ENCODE data around the gene MCFD2.
"Not testable (repeated sequence)": the region's sequence is repeated elsewhere in the genome, so short reads cannot be mapped to it uniquely, and the experiment has no call there.

DNA sequence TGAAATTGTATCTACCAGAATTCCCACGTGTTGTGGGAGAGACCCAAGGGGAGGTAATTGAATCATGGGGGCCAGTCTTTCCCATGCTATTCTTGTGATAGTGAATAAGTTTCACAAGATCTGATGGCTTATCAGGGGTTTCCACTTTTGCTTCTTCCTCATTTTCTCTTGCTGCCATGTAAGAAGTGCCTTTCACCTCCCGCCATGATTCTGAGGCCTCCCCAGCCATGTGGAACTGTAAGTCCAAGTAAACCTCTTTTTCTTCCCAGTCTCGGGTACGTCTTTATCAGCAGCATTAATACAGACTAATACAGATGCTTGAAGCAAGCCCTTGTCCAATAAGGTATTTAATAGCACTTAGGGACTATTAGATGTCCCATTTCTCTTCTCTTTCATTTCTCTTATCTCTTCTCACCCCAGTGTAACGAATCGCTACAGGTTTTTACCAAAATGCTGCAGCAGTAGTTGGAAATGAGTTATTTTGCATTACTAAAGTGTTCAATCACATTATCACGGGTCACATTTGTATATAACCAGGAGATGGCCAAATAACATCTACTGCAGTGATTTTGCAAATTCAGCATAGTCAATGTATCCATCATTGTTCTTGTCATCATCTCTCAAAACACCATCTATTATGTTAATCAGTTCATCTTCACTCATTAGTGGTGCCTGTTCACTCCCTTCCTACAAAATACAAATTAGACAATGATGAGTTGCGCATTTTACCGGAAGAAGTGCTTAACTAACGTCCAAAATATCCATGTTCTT is 10.5 kb downstream of the MCFD2 start:
- TF ChIP-seq, protein P1, sequence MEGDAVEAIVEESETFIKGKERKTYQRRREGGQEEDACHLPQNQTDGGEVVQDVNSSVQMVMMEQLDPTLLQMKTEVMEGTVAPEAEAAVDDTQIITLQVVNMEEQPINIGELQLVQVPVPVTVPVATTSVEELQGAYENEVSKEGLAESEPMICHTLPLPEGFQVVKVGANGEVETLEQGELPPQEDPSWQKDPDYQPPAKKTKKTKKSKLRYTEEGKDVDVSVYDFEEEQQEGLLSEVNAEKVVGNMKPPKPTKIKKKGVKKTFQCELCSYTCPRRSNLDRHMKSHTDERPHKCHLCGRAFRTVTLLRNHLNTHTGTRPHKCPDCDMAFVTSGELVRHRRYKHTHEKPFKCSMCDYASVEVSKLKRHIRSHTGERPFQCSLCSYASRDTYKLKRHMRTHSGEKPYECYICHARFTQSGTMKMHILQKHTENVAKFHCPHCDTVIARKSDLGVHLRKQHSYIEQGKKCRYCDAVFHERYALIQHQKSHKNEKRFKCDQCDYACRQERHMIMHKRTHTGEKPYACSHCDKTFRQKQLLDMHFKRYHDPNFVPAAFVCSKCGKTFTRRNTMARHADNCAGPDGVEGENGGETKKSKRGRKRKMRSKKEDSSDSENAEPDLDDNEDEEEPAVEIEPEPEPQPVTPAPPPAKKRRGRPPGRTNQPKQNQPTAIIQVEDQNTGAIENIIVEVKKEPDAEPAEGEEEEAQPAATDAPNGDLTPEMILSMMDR (IDR thresholded peaks at IDR 0.05): not testable (repeated sequence)
- TF ChIP-seq POLR2AphosphoS5, EP300 (IDR thresholded peaks at IDR 0.05): not testable (repeated sequence)
